NCI-H2196 treated with DMSO at 0.1 percent for 48 hours (cell line): ENCODE results near the gene ASB2.

Experiments used
- DNase-seq: peaks from one replicate; lab custom pipeline; 2025; ENCODE audit not compliant: unreplicated experiment; lab: John Stamatoyannopoulos, UW

The ASB2 gene

GRCh38 chr14:93976477-93977057 lies at the start of gene ASB2:
Gene ASB2 (minus strand): TSS chr14:93976570. CDS start chr14:93964539, 12,031 bp downstream.
- DNase-seq: no peak

GRCh38 chr14:94025720-94026119 lies 49.4 kb upstream of the ASB2 start:
- no peak for DNase-seq

- DNase-seq: no peak
These were observed 48.2 kb upstream of the ASB2 start for GRCh38 chr14:94024549-94024948.

- no peak for DNase-seq
These were observed 46.4 kb upstream of the ASB2 start for GRCh38 chr14:94022532-94023411.

- DNase-seq: no peak
These were observed 45.2 kb upstream of the ASB2 start for GRCh38 chr14:94021416-94022157.

GRCh38 chr14:94021001-94021400 lies 44.6 kb upstream of the ASB2 start:
- DNase-seq: no peak

- DNase-seq: no peak
These were observed 43.9 kb upstream of the ASB2 start for GRCh38 chr14:94020267-94020666.

- DNase-seq: no peak
These were observed 43.0 kb upstream of the ASB2 start for GRCh38 chr14:94019329-94019728.

GRCh38 chr14:94018308-94018707 lies 41.9 kb upstream of the ASB2 start:
- no peak for DNase-seq

- DNase-seq: no peak
These were observed 40.1 kb upstream of the ASB2 start for GRCh38 chr14:94016446-94016976.

- DNase-seq: no peak
These were observed 38.9 kb upstream of the ASB2 start for GRCh38 chr14:94015223-94015622.

GRCh38 chr14:94014382-94014781 lies 38.0 kb upstream of the ASB2 start:
- DNase-seq: no peak

- no peak for DNase-seq
These were observed 35.4 kb upstream of the ASB2 start for GRCh38 chr14:94011795-94012194.

GRCh38 chr14:94010625-94011024 lies 34.3 kb upstream of the ASB2 start:
- DNase-seq: no peak

- DNase-seq: no peak
These were observed 33.4 kb upstream of the ASB2 start for GRCh38 chr14:94009767-94010166.

- DNase-seq: no peak
These were observed 31.9 kb upstream of the ASB2 start for GRCh38 chr14:94008234-94008633.

- DNase-seq: no peak
These were observed 29.1 kb upstream of the ASB2 start for GRCh38 chr14:94005324-94006073.

- no peak for DNase-seq
These were observed 27.6 kb upstream of the ASB2 start for GRCh38 chr14:94004015-94004414.

GRCh38 chr14:94003397-94003796 lies 27.0 kb upstream of the ASB2 start:
- DNase-seq: no peak

- DNase-seq: peak; percentile 26
These were observed 25.4 kb upstream of the ASB2 start for GRCh38 chr14:94001501-94002396.
